ENCODE data around the gene IL9.

DNA sequence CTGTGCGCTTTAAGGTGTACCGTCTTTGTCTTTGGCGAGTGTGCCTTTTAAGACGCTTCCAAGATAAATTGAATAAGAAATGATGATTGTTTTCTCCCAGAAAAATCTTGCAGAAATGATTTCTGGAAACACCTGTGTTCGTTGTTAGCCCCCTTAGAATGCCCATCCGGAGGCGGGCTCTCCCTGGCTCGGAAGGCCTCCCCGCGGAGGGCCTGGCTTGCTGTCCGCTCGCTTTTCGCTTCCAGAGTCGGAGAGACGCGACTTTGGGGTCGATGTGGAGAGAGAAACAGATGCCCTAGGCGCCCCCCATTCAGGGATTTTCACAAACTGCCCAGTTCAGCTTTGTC, 35.3 kb upstream of the IL9 start:
- no peak for TF ChIP-seq BHLHE40 (IDR thresholded peaks at IDR 0.05; ENCODE audit: borderline replicate concordance)
- no peak for TF ChIP-seq ARNT (IDR thresholded peaks at IDR 0.05)
- no peak for TF ChIP-seq FOXA1 (IDR thresholded peaks at IDR 0.05)
- TF ChIP-seq LEF1 (IDR thresholded peaks at IDR 0.05; ENCODE audit: borderline replicate concordance) = no peak
- TF ChIP-seq, protein P1, sequence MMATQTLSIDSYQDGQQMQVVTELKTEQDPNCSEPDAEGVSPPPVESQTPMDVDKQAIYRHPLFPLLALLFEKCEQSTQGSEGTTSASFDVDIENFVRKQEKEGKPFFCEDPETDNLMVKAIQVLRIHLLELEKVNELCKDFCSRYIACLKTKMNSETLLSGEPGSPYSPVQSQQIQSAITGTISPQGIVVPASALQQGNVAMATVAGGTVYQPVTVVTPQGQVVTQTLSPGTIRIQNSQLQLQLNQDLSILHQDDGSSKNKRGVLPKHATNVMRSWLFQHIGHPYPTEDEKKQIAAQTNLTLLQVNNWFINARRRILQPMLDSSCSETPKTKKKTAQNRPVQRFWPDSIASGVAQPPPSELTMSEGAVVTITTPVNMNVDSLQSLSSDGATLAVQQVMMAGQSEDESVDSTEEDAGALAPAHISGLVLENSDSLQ (IDR thresholded peaks at IDR 0.05) = no peak
- no peak for TF ChIP-seq ZNF384 (IDR thresholded peaks at IDR 0.05)
- no peak for TF ChIP-seq FOXM1 (IDR thresholded peaks at IDR 0.05; ENCODE audit: borderline replicate concordance)
- no peak for TF ChIP-seq ELF4 (IDR thresholded peaks at IDR 0.05)
- no peak for TF ChIP-seq TARDBP (IDR thresholded peaks at IDR 0.05)
- no peak for TF ChIP-seq SP1 (IDR thresholded peaks at IDR 0.05)
- no peak for TF ChIP-seq SUZ12 (IDR thresholded peaks at IDR 0.05)
- TF ChIP-seq CTBP1 (IDR thresholded peaks at IDR 0.05; ENCODE audit: borderline replicate concordance) = no peak
